Epithelial cell of proximal tubule (primary cell): ENCODE results near the gene NCLN. TPM values are rescaled to one million over a fixed set of nuclear protein-coding genes. Genes with fewer than 3 reads are reported as not detected.

ENCODE experiments used
- DNase-seq: peaks from one replicate; pipeline ENCODE4 v3.0.0-alpha.2; 2011; ENCODE audit warnings: low read depth
- H3K4me3 ChIP-seq: 2 replicates; pipeline ENCODE4 v1.5.1; 2011; ENCODE audit warnings: low read depth, mild to moderate bottlenecking, low read length
- total RNA-seq: library from RNA; depleted of rRNA; stranded (reverse); fragments of >200 nt; gene quantifications from 2 replicates; pipeline ENCODE4 v1.2.3, GENCODE V29; 2015
- TF ChIP-seq, protein P1 (sequence below): conservative IDR thresholded peaks from 2 replicates; pipeline ENCODE4 v1.5.1; 2012; ENCODE audit warnings: low read depth, mild to moderate bottlenecking, low read length

Gene NCLN
- total RNA-seq, 1 donor from 2014 or later, result 59.7 TPM

GRCh38 chr19:3194106-3195087 is 8.7 kb downstream of the NCLN start:
- TF ChIP-seq, protein P1, sequence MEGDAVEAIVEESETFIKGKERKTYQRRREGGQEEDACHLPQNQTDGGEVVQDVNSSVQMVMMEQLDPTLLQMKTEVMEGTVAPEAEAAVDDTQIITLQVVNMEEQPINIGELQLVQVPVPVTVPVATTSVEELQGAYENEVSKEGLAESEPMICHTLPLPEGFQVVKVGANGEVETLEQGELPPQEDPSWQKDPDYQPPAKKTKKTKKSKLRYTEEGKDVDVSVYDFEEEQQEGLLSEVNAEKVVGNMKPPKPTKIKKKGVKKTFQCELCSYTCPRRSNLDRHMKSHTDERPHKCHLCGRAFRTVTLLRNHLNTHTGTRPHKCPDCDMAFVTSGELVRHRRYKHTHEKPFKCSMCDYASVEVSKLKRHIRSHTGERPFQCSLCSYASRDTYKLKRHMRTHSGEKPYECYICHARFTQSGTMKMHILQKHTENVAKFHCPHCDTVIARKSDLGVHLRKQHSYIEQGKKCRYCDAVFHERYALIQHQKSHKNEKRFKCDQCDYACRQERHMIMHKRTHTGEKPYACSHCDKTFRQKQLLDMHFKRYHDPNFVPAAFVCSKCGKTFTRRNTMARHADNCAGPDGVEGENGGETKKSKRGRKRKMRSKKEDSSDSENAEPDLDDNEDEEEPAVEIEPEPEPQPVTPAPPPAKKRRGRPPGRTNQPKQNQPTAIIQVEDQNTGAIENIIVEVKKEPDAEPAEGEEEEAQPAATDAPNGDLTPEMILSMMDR, result no peak
- H3K4me3 ChIP-seq, result no peak overlapping the region
- DNase-seq, result no peak

GRCh38 chr19:3196064-3196932 is 10.6 kb downstream of the NCLN start:
- TF ChIP-seq, protein P1, result no peak
- no peak for DNase-seq
- H3K4me3 ChIP-seq, result no peak overlapping the region

- no peak overlapping the region for H3K4me3 ChIP-seq
- TF ChIP-seq, protein P1, result no peak
- DNase-seq, result no peak
These were observed 11.1 kb downstream of the NCLN start for GRCh38 chr19:3196933-3197205.

GRCh38 chr19:3198901-3199700 is 13.4 kb downstream of the NCLN start:
- TF ChIP-seq, protein P1, result no peak
- no peak for DNase-seq
- H3K4me3 ChIP-seq, result no peak overlapping the region

DNA sequence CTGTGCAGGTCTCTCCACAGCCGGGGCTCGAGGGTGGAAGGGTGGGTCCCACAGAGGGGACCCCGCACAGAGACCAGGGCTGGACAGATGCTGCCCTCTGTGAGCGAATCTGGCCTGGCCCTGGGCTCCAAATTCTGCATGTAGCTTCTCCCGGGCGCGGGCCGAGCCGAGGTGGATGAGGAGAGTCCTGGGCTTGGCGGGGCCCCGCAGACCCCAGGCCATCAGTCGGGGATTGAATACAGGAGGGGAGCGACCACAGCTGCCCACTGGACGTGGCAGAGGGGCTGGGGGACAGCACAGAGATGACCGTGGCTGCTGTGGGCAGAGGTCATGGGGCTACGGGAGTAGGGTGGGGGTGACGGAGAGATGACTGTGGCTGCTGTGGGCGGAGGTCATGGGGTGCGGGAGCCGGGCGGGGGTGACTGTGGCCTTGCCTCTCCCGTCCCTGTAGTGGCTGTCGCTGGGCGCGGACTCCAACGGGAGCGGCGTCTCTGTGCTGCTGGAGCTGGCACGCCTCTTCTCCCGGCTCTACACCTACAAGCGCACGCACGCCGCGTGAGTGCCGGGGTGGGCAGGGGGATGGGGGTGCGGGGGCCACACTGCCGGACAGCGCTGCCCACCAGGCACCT is 15.5 kb downstream of the NCLN start:
- DNase-seq, result no peak
- TF ChIP-seq, protein P1, result no peak
- H3K4me3 ChIP-seq, result no peak overlapping the region

DNA sequence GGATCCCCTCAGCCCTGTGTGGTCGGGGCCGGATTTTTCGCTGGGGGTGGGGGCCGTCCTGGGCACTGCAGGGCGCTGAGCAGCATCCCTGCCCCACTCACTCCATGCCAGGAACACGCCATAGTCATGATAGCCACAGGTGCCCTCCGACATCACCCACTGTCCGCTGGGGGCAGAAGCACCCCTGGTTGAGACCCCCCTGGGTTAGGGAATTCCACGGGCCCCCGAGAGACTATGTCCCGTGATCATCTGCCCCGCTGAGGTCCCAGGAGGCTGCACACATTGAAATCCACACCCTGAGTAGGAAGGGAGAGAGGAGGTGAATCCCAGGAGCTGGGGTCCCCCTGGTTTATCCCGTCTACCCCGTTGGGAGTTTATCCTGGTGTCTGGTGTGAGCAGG is 16.2 kb downstream of the NCLN start:
- DNase-seq, result no peak
- no peak overlapping the region for H3K4me3 ChIP-seq
- TF ChIP-seq, protein P1, result no peak
